A549 (cell line): Measurements from ENCODE around the gene MGAT5B. TPM values are rescaled to one million over a fixed set of nuclear protein-coding genes. Genes with fewer than 3 reads are reported as not detected.

Source experiments
- ATAC-seq, 2 experiments: fragments of 200-7000 bp in 1 of 2; fragments of >200 bp in 1 of 2; cut with Nextera tagmentation in 1 of 2; cut with Tn5 transposase in 1 of 2; 3 replicates each; pipeline versions ENCODE4 v1.8.0 to v1.9.1; 2018 to 2020; ENCODE audit warnings: mild to moderate bottlenecking in 1 of 2, moderate library complexity in 1 of 2
- CTCF ChIA-PET: fragments of 300-600 bp; sonication (Branson Sonifier 250); formaldehyde crosslinking; extraction: SDS; loops from one replicate; lab custom pipeline; 2021; ENCODE audit warnings: antibody characterized with exemption, inconsistent platforms; lab: Yijun Ruan, JAX
- POLR2A ChIA-PET: fragments of 350-600 bp; formaldehyde crosslinking; extraction: SDS; loops from one replicate; lab custom pipeline; 2021; ENCODE audit warnings: antibody characterized with exemption, inconsistent platforms; lab: Yijun Ruan, JAX
- DNase-seq, 2 experiments: peaks; one replicate each; pipeline versions ENCODE4 v3.0.0 to v3.0.0-alpha.2; 2011 to 2016; ENCODE audit warnings: low read depth in 1 of 2, low spot score in 1 of 2
- FAIRE-seq: peaks from 2 replicates; lab custom pipeline; 2011; peaks lifted over from hg19 to GRCh38; lab: Jason Lieb, UNC
- H3K27ac ChIP-seq, 2 experiments: fragments of >200 bp; sonication (Bioruptor Twin); formaldehyde crosslinking; 3 replicates each; pipeline ENCODE4 v1.5.1; 2016 to 2017
- H3K4me1 ChIP-seq: fragments of >200 bp; sonication (Bioruptor Twin); formaldehyde crosslinking; 3 replicates; pipeline ENCODE4 v1.6.1; 2016
- H3K4me2 ChIP-seq: fragments of >200 bp; sonication (Bioruptor Twin); formaldehyde crosslinking; 3 replicates; pipeline ENCODE4 v1.6.1; 2016
- H3K4me3 ChIP-seq: fragments of >200 bp; sonication (Bioruptor Twin); formaldehyde crosslinking; 3 replicates; pipeline ENCODE4 v1.5.1; 2016
- H3K9me3 ChIP-seq: fragments of >200 bp; sonication (Bioruptor Twin); formaldehyde crosslinking; 3 replicates; pipeline ENCODE4 v1.6.1; 2016
- BCL3 ChIP-seq: fragments of >200 bp; sonication (Bioruptor Twin); formaldehyde crosslinking; IDR thresholded peaks from 3 replicates; pipeline ENCODE4 v1.6.1; 2016
- BHLHE40 ChIP-seq: IDR thresholded peaks from 2 replicates; pipeline ENCODE4 v1.6.1; 2012; ENCODE audit warnings: low read depth, low read length, inconsistent platforms
- EHMT2 ChIP-seq: fragments of 200-600 bp; sonication (generic); IDR thresholded peaks from 2 replicates; pipeline ENCODE4 v1.6.1; 2016; ENCODE audit warnings: antibody characterized with exemption, low read depth, mild to moderate bottlenecking, moderate library complexity
- ESRRA ChIP-seq: fragments of 150-350 bp; IDR thresholded peaks from 2 replicates; pipeline ENCODE4 v1.6.1; 2014; ENCODE audit warnings: mild to moderate bottlenecking, low read length, borderline replicate concordance
- FOSL2 ChIP-seq, 2 experiments: fragments of 450-650 bp in 1 of 2; fragments of >200 bp in 1 of 2; sonication (Bioruptor Twin) in 1 of 2; formaldehyde crosslinking; IDR thresholded peaks; 2 replicates each; pipeline versions ENCODE4 v1.5.0 to v1.6.1; 2016 to 2020; ENCODE audit warnings: mild to moderate bottlenecking in 1 of 2, moderate library complexity in 1 of 2
- GATA3 ChIP-seq: IDR thresholded peaks from 2 replicates; pipeline ENCODE4 v1.6.1; 2012; ENCODE audit warnings: borderline replicate concordance
- HES2 ChIP-seq: fragments of >200 bp; sonication (Bioruptor Twin); formaldehyde crosslinking; IDR thresholded peaks from 2 replicates; pipeline ENCODE4 v1.6.1; 2016
- HOXA7 ChIP-seq: fragments of 250-450 bp; sonication (Bioruptor Pico); IDR thresholded peaks from 2 replicates; pipeline ENCODE4 v1.5.0; 2020; ENCODE audit warnings: mild to moderate bottlenecking, moderate library complexity
- JUN ChIP-seq, 2 experiments: fragments of >200 bp; sonication (Bioruptor Twin); formaldehyde crosslinking; IDR thresholded peaks; 2 replicates in 1 of 2; 3 replicates in 1 of 2; pipeline ENCODE4 v1.6.1; 2016 to 2017
- JUNB ChIP-seq: fragments of >200 bp; sonication (Bioruptor Twin); formaldehyde crosslinking; IDR thresholded peaks from 2 replicates; pipeline ENCODE4 v1.6.1; 2016
- MAZ ChIP-seq: fragments of 150-350 bp; IDR thresholded peaks from 2 replicates; pipeline ENCODE4 v1.6.1; 2014; ENCODE audit warnings: antibody characterized with exemption, low read depth, low read length, borderline replicate concordance
- NPAS2 ChIP-seq: fragments of 250-450 bp; sonication (Bioruptor Pico); IDR thresholded peaks from 2 replicates; pipeline ENCODE4 v1.8.0; 2022; ENCODE audit warnings: mild to moderate bottlenecking, moderate library complexity, borderline replicate concordance
- PBX3 ChIP-seq: IDR thresholded peaks from 2 replicates; pipeline ENCODE4 v1.6.1; 2012
- POLR2A ChIP-seq: IDR thresholded peaks from 2 replicates; pipeline ENCODE4 v1.6.1; 2012; ENCODE audit warnings: mild to moderate bottlenecking, low read length
- RAD21 ChIP-seq, 2 experiments: fragments of >200 bp in 1 of 2; sonication (Bioruptor Twin) in 1 of 2; formaldehyde crosslinking in 1 of 2; IDR thresholded peaks in 1 of 2; conservative IDR thresholded peaks in 1 of 2; 2 replicates in 1 of 2; 3 replicates in 1 of 2; pipeline ENCODE4 v1.6.1; 2012 to 2018; ENCODE audit warnings: inconsistent platforms in 1 of 2
- RCOR1 ChIP-seq: fragments of 150-350 bp; IDR thresholded peaks from 2 replicates; pipeline ENCODE4 v1.6.1; 2014; ENCODE audit warnings: antibody characterized with exemption, low read length, low read depth
- REST ChIP-seq: fragments of 200-600 bp; sonication (generic); IDR thresholded peaks from 2 replicates; pipeline ENCODE4 v1.6.1; 2016; ENCODE audit warnings: antibody characterized with exemption, mild to moderate bottlenecking, moderate library complexity
- SMC3 ChIP-seq: fragments of >200 bp; sonication (Bioruptor Twin); formaldehyde crosslinking; IDR thresholded peaks from 3 replicates; pipeline ENCODE4 v1.6.1; 2018; ENCODE audit warnings: inconsistent platforms
- TFCP2L1 ChIP-seq: fragments of 250-450 bp; sonication (Bioruptor Pico); IDR thresholded peaks from 2 replicates; pipeline ENCODE4 v1.5.0; 2021; ENCODE audit warnings: mild to moderate bottlenecking
- ZC3H11A ChIP-seq: fragments of 450-650 bp; IDR thresholded peaks from 2 replicates; pipeline ENCODE4 v1.6.1; 2014; ENCODE audit warnings: antibody characterized with exemption, mild to moderate bottlenecking
- WGBS: methylation state at CpG from one replicate; pipeline ENCODE4 v1.1.6; 2017; ENCODE audit errors: missing lambda C conversion rate; 5-methylcytosine and 5-hydroxymethylcytosine counted together
- polyA plus RNA-seq, 4 experiments: library from polyadenylated mRNA; depleted of rRNA in 3 of 4; stranded (reverse); fragments of >200 nt; fragmentation: RNase III in 1 of 4; extraction: RNeasy Plus Mini Kit Qiagen cat#74134 plus additional on column Dnase treatment in 1 of 4; gene quantifications; 2 replicates in 3 of 4; 3 replicates in 1 of 4; pipeline ENCODE4 v1.2.3, GENCODE V29; 2011 to 2017

MGAT5B gene
- polyA plus RNA-seq, 2 of the 4 experiments (the other 2 are of a cell fraction): 7.6 to 22.8 TPM

GRCh38 chr17:76915840-76916510, 47.8 kb downstream of the MGAT5B start:
- TF ChIP-seq JUNB: no peak
- no peak for TF ChIP-seq BCL3
- no peak for TF ChIP-seq EHMT2
- no peak for TF ChIP-seq HOXA7
- no peak for TF ChIP-seq JUN (IDR thresholded peaks at IDR 0.05)
- no peak for TF ChIP-seq ESRRA
- TF ChIP-seq GATA3: no peak
- TF ChIP-seq ZC3H11A: no peak
- no peak for TF ChIP-seq FOSL2 (IDR thresholded peaks at IDR 0.05)
- TF ChIP-seq FOSL2 (CRISPR knock-in tag; IDR thresholded peaks at IDR 0.05): no peak
- TF ChIP-seq TFCP2L1 (CRISPR knock-in tag): no peak
- no peak for TF ChIP-seq POLR2A
- TF ChIP-seq PBX3: no peak
- TF ChIP-seq RAD21 (conservative IDR thresholded peaks at IDR 0.05 in 1 of 2, IDR thresholded peaks at IDR 0.05 in 1 of 2): no peak
- FAIRE-seq (no peak), DNase-seq (no peak), ATAC-seq (no peak)
- ChIA-PET POLR2A (no interaction called here), CTCF (no interaction called here)
- no peak overlapping the region for H3K27ac ChIP-seq
- H3K9me3 ChIP-seq: no peaks in the 10 kb centered on the region
- 87% methylated on average over 28 of the region's 28 CpGs for WGBS
- no peak overlapping the region for H3K4me2 ChIP-seq
- H3K4me1 ChIP-seq: peaks cover 5% of the 10 kb centered on the region; the same call in 2 of the 3 replicates
- H3K4me3 ChIP-seq: no peak overlapping the region

GRCh38 chr17:76917829-76918228, 49.6 kb downstream of the MGAT5B start:
- H3K4me1 ChIP-seq: no peaks in the 10 kb centered on the region
- TF ChIP-seq SMC3: no peak
- TF ChIP-seq RCOR1: no peak
- no peak for TF ChIP-seq REST
- TF ChIP-seq EHMT2: no peak
- no peak for TF ChIP-seq MAZ
- TF ChIP-seq HES2: no peak
- TF ChIP-seq NPAS2: no peak
- no peak for TF ChIP-seq BHLHE40
- POLR2A ChIA-PET: no interaction called here
- ATAC-seq (no peak), FAIRE-seq (no peak), DNase-seq (no peak)
- H3K9me3 ChIP-seq: no peaks in the 10 kb centered on the region
- H3K27ac ChIP-seq: no peak overlapping the region
- WGBS: 88% methylated on average over 14 of the region's 15 CpGs
- H3K4me2 ChIP-seq: no peak overlapping the region
- no peak overlapping the region for H3K4me3 ChIP-seq
- CTCF ChIA-PET: interaction anchor here (0.6 to 2.9 kb wide), 9 partner anchors 10 to 453 kb away, joined by 3 to 19 read pairs (median 4); partner anchors contain the start of gene MGAT5B
